GM12873 (cell line): ENCODE results near the gene GMDS.

Experiments used
- TF ChIP-seq, protein P1 (sequence below): IDR thresholded peaks from 2 replicates; pipeline ENCODE4 v1.5.1; 2012; ENCODE audit warnings: low read depth, mild to moderate bottlenecking, moderate library complexity, low read length, control low read depth; ENCODE audit not compliant: insufficient read depth; ENCODE audit errors: missing control alignments

Gene GMDS

DNA sequence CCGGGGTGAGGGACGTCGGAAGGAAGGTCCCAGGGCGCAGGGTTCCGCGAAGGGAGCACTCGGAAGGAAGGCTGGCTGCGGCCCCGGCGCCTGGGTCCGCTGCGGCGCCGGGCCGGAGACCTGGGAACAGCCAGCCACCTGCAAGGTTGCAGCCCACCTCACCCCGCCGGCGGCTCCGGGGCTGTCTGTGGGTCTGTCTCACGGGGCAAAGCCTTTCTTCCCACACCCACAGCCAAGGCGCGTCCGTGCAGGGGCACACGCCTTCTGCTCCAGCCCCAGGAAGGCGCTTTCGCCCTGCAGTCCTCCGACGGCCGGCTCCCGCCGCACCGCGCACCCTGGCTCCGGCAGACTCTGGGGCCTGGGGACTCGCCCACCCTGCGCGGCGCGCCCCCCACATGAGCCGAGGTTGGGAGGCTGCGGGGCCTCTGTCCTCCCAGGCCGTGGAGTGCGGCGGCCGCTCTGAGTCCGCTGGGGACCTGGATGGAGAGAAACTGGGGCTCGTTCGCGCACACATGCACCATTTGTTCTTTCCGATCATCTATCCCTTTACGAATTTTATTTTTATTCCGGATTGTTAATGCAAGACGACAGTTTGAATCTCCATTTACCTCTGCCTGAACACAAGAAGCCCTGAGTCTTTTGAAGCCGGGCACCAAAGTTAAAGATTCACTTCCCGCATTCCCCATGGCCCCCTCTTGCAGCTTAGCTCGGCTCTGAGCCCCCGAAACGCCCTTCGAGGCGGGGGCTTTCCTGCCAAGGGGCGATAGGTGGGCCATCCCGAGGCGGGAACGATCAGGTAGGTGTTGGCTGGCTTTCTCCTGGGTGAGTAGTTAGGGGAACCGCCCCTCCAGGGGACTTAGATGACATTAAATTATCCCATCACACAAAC, 640.2 kb downstream of the GMDS start:
- TF ChIP-seq, protein P1, sequence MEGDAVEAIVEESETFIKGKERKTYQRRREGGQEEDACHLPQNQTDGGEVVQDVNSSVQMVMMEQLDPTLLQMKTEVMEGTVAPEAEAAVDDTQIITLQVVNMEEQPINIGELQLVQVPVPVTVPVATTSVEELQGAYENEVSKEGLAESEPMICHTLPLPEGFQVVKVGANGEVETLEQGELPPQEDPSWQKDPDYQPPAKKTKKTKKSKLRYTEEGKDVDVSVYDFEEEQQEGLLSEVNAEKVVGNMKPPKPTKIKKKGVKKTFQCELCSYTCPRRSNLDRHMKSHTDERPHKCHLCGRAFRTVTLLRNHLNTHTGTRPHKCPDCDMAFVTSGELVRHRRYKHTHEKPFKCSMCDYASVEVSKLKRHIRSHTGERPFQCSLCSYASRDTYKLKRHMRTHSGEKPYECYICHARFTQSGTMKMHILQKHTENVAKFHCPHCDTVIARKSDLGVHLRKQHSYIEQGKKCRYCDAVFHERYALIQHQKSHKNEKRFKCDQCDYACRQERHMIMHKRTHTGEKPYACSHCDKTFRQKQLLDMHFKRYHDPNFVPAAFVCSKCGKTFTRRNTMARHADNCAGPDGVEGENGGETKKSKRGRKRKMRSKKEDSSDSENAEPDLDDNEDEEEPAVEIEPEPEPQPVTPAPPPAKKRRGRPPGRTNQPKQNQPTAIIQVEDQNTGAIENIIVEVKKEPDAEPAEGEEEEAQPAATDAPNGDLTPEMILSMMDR, result no peak

GRCh38 chr6:1604158-1605003, 641.0 kb downstream of the GMDS start:
- TF ChIP-seq, protein P1, result peak; percentile 88

GRCh38 chr6:1603708-1604107, 641.7 kb downstream of the GMDS start:
- TF ChIP-seq, protein P1, result no peak

DNA sequence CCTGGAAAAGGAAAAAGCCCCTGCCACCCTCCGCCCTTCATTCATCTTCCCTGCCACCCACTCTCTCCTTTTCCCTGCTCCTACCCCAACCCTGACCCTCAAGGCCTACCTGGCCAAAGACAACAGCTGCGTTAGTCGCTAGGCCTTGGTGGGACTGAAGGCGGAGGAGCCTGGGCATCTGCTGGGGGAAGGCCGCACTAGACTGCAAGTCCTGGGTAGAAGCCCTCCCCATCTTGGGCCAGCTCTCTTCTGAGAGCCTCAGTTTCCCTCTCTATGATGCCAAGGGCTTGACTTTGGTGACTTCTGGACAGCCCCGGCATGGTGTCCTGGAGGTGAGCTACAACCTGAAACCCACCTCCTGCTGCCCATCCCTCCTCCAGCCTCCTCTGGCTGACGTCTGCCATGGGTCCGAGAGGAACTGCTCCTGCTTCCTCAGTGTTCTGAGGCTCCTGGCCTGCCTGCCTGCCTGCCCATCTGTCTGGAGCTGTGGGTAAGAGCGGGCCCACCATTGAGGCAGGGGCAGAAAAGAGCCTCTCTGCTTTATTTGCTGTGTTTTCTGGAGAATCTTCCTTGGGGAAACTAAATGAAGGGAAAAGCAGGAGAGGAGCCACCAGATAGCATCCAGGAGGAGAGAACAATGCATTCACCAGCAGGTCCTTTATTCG, 643.2 kb downstream of the GMDS start:
- TF ChIP-seq, protein P1, result no peak

- TF ChIP-seq, protein P1, result no peak
These were observed 644.0 kb downstream of the GMDS start for GRCh38 chr6:1601158-1602048.

DNA sequence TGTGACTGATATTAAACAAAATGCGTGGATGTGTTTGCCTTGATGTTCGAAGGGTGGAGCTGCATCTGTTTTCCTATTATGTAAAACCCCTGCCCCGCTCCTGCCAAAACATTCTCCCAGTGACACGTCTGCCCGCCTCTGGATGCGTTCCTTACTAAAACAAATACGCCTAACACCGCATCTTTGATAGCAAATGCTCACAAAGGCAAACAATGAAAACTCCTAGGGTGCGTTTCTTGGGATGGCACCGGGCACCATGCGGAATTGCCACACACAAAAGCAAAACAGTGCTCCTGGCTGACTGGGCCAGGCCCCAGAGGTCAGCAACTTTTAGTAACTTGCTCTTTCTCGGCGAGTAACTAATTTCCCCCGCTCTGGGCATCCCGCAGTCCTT, 644.6 kb downstream of the GMDS start:
- TF ChIP-seq, protein P1, result no peak
